ENCODE results near the gene SMYD3. TPM values are rescaled to one million over a fixed set of nuclear protein-coding genes. Genes with fewer than 3 reads are reported as not detected.

SMYD3 gene
- total RNA-seq, 4 donors from 2014 or later = 8.4 to 25.7 (median 14.4) TPM

DNA sequence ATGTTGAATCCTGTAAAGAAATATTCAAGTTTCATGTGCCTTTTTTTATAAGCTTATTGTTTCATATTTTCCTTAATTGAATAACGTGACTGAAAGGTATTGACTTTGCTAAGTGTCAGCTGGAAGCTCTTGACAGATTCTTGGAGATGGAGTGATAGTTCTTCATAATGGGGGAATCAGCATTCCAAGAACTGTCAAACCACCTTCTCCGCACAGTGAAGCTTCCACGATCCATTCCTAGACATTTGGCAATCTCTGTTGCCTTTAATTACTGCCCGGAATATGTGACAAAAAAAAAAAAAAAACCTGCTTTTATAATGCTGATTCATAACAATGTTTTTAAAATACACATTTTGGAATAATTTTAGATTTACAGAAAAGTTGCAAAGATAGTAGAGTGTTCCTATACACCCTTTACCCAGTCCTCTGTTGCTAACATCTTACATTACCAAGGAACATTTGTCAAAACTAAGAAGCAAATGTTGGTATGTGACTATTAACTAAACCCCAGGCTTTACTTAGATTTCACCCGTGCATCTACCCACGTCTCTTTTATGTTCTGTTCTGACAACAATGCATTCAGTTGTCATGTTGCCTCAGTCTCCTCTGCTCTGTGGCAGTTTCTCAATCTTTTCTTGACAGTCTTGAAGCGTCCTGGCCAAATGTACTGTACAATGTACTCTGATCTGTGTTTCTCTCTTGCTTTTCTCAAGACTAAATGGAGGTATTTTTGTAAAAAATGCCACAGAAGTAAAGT, 674.1 kb downstream of the SMYD3 start:
- no peak for DNase-seq (ENCODE audit: low spot score in 2 of 2)
- 92% methylated on average over 7 of the region's 7 CpGs for WGBS, 2 donors
- TF ChIP-seq, protein P1, sequence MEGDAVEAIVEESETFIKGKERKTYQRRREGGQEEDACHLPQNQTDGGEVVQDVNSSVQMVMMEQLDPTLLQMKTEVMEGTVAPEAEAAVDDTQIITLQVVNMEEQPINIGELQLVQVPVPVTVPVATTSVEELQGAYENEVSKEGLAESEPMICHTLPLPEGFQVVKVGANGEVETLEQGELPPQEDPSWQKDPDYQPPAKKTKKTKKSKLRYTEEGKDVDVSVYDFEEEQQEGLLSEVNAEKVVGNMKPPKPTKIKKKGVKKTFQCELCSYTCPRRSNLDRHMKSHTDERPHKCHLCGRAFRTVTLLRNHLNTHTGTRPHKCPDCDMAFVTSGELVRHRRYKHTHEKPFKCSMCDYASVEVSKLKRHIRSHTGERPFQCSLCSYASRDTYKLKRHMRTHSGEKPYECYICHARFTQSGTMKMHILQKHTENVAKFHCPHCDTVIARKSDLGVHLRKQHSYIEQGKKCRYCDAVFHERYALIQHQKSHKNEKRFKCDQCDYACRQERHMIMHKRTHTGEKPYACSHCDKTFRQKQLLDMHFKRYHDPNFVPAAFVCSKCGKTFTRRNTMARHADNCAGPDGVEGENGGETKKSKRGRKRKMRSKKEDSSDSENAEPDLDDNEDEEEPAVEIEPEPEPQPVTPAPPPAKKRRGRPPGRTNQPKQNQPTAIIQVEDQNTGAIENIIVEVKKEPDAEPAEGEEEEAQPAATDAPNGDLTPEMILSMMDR (IDR thresholded peaks at IDR 0.05) = no peak
- no peak for TF ChIP-seq POLR2A (IDR thresholded peaks at IDR 0.05)
- H3K4me3 ChIP-seq (ENCODE audit: low read depth, poor library complexity, severe bottlenecking) = no peak overlapping the region
- intact Hi-C loops (cut with DNase I; ENCODE audit: low total_unique reads) = no loop called here

DNA sequence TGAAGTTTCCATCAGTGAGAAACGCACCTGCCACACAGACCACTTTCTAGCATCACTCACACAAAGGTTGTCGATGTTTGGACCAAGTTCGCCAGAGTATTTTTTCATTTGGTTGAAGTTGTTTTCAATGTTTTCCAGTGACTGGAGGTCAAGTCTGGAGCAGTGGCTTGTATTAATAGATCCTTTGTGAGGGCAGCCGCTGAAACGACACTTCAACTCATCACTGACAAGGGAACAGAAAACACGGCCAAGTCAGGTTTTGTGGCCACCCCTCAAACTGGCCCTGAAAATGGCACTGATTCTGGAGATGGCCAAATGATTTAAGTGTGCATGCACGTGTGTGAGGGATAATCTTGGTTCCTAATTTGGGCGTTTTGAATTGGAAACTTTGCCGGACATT, 675.6 kb downstream of the SMYD3 start:
- no peak overlapping the region for H3K4me3 ChIP-seq (ENCODE audit: low read depth, poor library complexity, severe bottlenecking)
- intact Hi-C loops (cut with DNase I; ENCODE audit: low total_unique reads) = no loop called here
- no peak for TF ChIP-seq POLR2A (IDR thresholded peaks at IDR 0.05)
- TF ChIP-seq, protein P1 (IDR thresholded peaks at IDR 0.05) = no peak
- no peak for DNase-seq (ENCODE audit: low spot score in 2 of 2)
- WGBS, 2 donors = 84 to 96% methylated on average over 9 of the region's 9 CpGs

DNA sequence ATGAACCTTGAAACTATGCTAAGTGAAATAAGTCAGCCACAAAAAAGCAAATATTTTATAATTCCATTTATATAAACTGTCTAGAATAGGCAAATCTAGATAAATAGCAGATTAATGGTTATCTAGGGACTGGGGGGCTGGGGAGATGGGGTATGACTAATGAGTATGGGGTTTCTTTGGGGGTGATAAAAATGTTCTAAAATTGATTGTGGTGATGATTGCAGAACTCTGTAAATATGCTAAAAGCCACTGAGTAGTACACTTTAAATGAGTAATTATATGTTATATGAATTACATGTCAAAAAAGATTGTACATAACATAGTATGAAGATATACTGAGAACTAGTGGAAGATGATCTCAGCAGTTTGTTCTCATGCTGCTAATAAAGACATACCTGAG, 677.3 kb downstream of the SMYD3 start:
- H3K4me3 ChIP-seq (ENCODE audit: low read depth, poor library complexity, severe bottlenecking) = no peak overlapping the region
- TF ChIP-seq POLR2A (IDR thresholded peaks at IDR 0.05) = no peak
- TF ChIP-seq, protein P1 (IDR thresholded peaks at IDR 0.05) = no peak
- intact Hi-C loops (cut with DNase I; ENCODE audit: low total_unique reads) = no loop called here
- no peak for DNase-seq (ENCODE audit: low spot score in 2 of 2)

DNA sequence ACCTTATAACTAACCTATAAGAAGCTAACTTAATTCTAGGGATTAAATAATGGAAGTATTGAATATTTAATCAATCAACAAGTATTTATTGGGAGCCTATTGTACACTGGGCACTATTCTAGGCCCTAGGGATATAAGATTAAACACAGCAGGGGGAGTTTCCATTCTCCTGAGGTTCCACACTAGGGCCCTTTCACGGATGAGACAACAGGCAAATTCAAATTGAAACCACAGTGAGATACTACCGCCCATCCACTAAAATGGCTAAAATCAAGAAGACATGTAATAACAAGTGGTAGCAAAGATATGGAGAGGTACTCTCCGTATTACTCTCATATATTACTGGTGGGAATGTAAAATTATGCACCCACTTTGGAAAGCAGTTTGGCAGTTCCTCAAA, 677.9 kb downstream of the SMYD3 start:
- WGBS, 2 donors = 86 to 87% methylated on average over 3 of the region's 3 CpGs
- no peak for TF ChIP-seq POLR2A (IDR thresholded peaks at IDR 0.05)
- TF ChIP-seq, protein P1 (IDR thresholded peaks at IDR 0.05) = no peak
- intact Hi-C loops (cut with DNase I; ENCODE audit: low total_unique reads) = no loop called here

DNA sequence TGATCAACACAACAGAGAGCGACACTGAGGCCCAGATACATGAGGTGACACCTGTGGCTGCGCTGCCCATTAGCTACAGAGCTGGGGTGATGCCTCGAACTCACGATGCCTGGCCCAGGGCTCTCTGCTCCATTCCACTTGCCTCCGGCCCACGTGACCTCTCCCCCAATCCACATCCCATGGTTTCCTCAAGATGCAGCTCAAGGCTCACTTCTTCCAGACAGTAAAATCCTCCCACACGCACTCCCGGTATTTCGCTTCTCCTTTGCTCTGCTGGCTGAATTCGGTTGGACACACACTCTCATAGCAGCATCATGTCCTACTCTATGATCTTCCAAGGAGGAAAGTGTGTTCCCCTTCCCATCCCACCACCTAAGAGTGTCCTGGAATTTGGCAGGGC, 679.8 kb downstream of the SMYD3 start:
- no peak overlapping the region for H3K4me3 ChIP-seq (ENCODE audit: low read depth, poor library complexity, severe bottlenecking)
- 97% methylated on average over 10 of the region's 10 CpGs for WGBS, 2 donors
- intact Hi-C loops (cut with DNase I; ENCODE audit: low total_unique reads) = no loop called here
- no peak for DNase-seq (ENCODE audit: low spot score in 2 of 2)
- TF ChIP-seq, protein P1 (IDR thresholded peaks at IDR 0.05) = no peak
- no peak for TF ChIP-seq POLR2A (IDR thresholded peaks at IDR 0.05)

More for the DNA sequence above, 677.9 kb downstream of the SMYD3 start:
- H3K4me3 ChIP-seq (ENCODE audit: low read depth, poor library complexity, severe bottlenecking) = no peak overlapping the region
- DNase-seq (ENCODE audit: low spot score in 2 of 2) = no peak
